HG02981 (cell line): ENCODE measurements around the gene SLC35F1.
"Not testable (repeated sequence)": the region's sequence is repeated elsewhere in the genome, so short reads cannot be mapped to it uniquely, and the experiment has no call there.

ENCODE experiments used
- ATAC-seq: cut with Tn5 transposase; IDR thresholded peaks from one replicate; pipeline ENCODE4 v1.9.1; 2021; ENCODE audit warnings: mild to moderate bottlenecking, moderate library complexity; ENCODE audit not compliant: unreplicated experiment

SLC35F1 gene

GRCh38 chr6:117989086-117989485, 82.0 kb downstream of the SLC35F1 start:
- ATAC-seq, result no peak

GRCh38 chr6:117990151-117990550, 83.1 kb downstream of the SLC35F1 start:
- ATAC-seq, result no peak

- ATAC-seq, result no peak
These were observed 85.8 kb downstream of the SLC35F1 start for GRCh38 chr6:117992856-117993255.

- no peak for ATAC-seq
These were observed 105.9 kb downstream of the SLC35F1 start for GRCh38 chr6:118012944-118013343.

GRCh38 chr6:118016532-118016931, 109.5 kb downstream of the SLC35F1 start:
- ATAC-seq, result no peak

- ATAC-seq, result no peak
These were observed 110.3 kb downstream of the SLC35F1 start for GRCh38 chr6:118017301-118017848.

GRCh38 chr6:118023771-118024170, 116.7 kb downstream of the SLC35F1 start:
- ATAC-seq, result no peak

GRCh38 chr6:118029967-118030366, 122.9 kb downstream of the SLC35F1 start:
- no peak for ATAC-seq

- ATAC-seq, result not testable (repeated sequence)
These were observed 130.4 kb downstream of the SLC35F1 start for GRCh38 chr6:118037479-118037878.

- ATAC-seq, result no peak
These were observed 135.8 kb downstream of the SLC35F1 start for GRCh38 chr6:118042855-118043254.

- no peak for ATAC-seq
These were observed 137.2 kb downstream of the SLC35F1 start for GRCh38 chr6:118044275-118044674.

GRCh38 chr6:118054082-118054481, 147.0 kb downstream of the SLC35F1 start:
- ATAC-seq, result no peak

GRCh38 chr6:118061666-118062065, 154.6 kb downstream of the SLC35F1 start:
- ATAC-seq, result no peak

- no peak for ATAC-seq
These were observed 173.5 kb downstream of the SLC35F1 start for GRCh38 chr6:118080547-118080946.

GRCh38 chr6:118083711-118084110, 176.6 kb downstream of the SLC35F1 start:
- no peak for ATAC-seq

GRCh38 chr6:118085665-118086064, 178.6 kb downstream of the SLC35F1 start:
- no peak for ATAC-seq

GRCh38 chr6:118086159-118086558, 179.1 kb downstream of the SLC35F1 start:
- ATAC-seq, result no peak

GRCh38 chr6:118092086-118092485, 185.0 kb downstream of the SLC35F1 start:
- ATAC-seq, result no peak

- ATAC-seq, result no peak
These were observed 190.5 kb downstream of the SLC35F1 start for GRCh38 chr6:118097576-118097975.

- ATAC-seq, result no peak
These were observed 193.7 kb downstream of the SLC35F1 start for GRCh38 chr6:118100717-118101116.

GRCh38 chr6:118101220-118101619, 194.2 kb downstream of the SLC35F1 start:
- no peak for ATAC-seq

- no peak for ATAC-seq
These were observed 194.8 kb downstream of the SLC35F1 start for GRCh38 chr6:118101831-118102345.

GRCh38 chr6:118102401-118102800, 195.3 kb downstream of the SLC35F1 start:
- no peak for ATAC-seq
